HG03460 (cell line): Measurements from ENCODE around the gene TBPL2.

ENCODE experiments used
- ATAC-seq: cut with Tn5 transposase; IDR thresholded peaks from one replicate; pipeline ENCODE4 v1.9.1; 2021; ENCODE audit not compliant: unreplicated experiment

TBPL2 gene

GRCh38 chr14:55372825-55373224 lies 67.6 kb downstream of the TBPL2 start:
- ATAC-seq: no peak

GRCh38 chr14:55372423-55372822 lies 68.0 kb downstream of the TBPL2 start:
- no peak for ATAC-seq

GRCh38 chr14:55370883-55371455 lies 69.4 kb downstream of the TBPL2 start:
- no peak for ATAC-seq

- ATAC-seq: no peak
These were observed 74.1 kb downstream of the TBPL2 start for GRCh38 chr14:55366271-55366670.
